ENCODE results near the gene CAPN5.

The CAPN5 gene

DNA sequence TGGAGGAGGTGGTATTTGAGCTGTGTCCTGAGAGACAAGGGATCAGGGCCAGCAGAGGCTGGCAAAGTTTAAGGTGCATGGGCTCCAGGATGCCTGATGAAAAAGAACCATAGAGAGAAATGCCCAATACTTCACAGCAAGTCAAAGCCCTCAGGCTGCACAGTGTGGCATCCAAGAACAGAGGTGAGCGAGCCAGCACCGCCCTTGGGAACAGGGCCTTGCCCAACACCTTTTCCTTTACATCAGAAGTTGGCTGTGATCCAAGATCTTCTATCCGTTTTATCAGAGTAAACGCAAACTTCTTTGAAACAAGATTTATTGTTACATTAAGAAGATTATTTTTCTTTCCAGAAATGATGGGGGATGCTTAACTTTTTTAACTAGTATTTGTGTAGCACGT, 31.2 kb upstream of the CAPN5 start:
- CTCF ChIA-PET, result interaction anchor here (1.2 to 3.9 kb wide), 6 partner anchors 10 to 117 kb away, joined by 3 to 24 read pairs (median 13); no protein-coding TSS in a partner anchor
- POLR2A ChIA-PET, result no interaction called here
- TF ChIP-seq, protein P1, sequence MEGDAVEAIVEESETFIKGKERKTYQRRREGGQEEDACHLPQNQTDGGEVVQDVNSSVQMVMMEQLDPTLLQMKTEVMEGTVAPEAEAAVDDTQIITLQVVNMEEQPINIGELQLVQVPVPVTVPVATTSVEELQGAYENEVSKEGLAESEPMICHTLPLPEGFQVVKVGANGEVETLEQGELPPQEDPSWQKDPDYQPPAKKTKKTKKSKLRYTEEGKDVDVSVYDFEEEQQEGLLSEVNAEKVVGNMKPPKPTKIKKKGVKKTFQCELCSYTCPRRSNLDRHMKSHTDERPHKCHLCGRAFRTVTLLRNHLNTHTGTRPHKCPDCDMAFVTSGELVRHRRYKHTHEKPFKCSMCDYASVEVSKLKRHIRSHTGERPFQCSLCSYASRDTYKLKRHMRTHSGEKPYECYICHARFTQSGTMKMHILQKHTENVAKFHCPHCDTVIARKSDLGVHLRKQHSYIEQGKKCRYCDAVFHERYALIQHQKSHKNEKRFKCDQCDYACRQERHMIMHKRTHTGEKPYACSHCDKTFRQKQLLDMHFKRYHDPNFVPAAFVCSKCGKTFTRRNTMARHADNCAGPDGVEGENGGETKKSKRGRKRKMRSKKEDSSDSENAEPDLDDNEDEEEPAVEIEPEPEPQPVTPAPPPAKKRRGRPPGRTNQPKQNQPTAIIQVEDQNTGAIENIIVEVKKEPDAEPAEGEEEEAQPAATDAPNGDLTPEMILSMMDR (IDR thresholded peaks at IDR 0.05; ENCODE audit: control extremely low read depth, extremely low read depth, low read depth, missing control alignments), result no peak
- no peak for DNase-seq (ENCODE audit: extremely low spot score)

DNA sequence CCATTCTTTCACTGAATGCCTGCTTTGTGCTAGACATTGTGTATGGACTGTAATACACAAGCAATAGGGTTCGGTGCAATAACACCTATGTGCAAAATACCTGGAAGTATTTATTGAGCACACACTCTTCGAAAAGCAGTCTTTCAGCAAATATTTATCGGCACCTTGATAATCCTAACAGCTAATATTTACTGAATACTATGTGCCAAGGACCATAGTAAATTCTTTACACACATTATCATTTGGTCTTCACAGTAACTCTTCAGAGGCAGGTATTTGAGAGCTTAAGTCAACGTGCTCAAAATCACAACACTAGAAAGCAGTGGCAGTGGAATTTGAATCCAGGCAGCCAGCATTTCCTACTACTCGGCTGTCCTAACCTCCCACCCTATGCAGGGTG, 30.4 kb upstream of the CAPN5 start:
- ChIA-PET CTCF (interaction anchor here (1.2 to 3.9 kb wide), 7 partner anchors 9 to 117 kb away, joined by 3 to 24 read pairs (median 8); no protein-coding TSS in a partner anchor), POLR2A (no interaction called here)
- no peak for DNase-seq (ENCODE audit: extremely low spot score)
- TF ChIP-seq, protein P1 (IDR thresholded peaks at IDR 0.05; ENCODE audit: control extremely low read depth, extremely low read depth, low read depth, missing control alignments), result no peak

DNA sequence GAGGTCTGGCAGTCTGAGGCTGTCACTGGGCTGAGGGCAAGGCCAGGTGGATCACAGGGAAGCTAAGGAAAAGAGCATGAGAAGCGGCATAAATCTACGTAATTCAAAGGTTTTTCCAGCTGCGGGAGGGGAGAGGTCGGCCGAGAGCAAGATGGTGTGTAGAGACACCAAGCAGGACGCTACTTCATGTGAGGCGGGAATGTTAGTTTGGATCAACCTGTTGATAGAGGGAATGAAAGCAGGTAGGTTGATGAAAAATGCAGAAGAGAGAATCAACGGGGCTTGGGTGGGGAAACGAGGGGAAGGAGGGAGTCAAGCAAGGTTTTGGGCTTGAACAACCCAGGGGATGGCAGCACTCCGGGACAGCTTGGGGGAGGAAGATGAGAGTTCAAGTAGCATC, 29.7 kb upstream of the CAPN5 start:
- POLR2A ChIA-PET, result no interaction called here
- CTCF ChIA-PET, result interaction anchor here (1.2 to 3.9 kb wide), 7 partner anchors 8 to 118 kb away, joined by 3 to 24 read pairs (median 8); no protein-coding TSS in a partner anchor
- TF ChIP-seq, protein P1 (IDR thresholded peaks at IDR 0.05; ENCODE audit: control extremely low read depth, extremely low read depth, low read depth, missing control alignments), result no peak
- no peak for DNase-seq (ENCODE audit: extremely low spot score)

DNA sequence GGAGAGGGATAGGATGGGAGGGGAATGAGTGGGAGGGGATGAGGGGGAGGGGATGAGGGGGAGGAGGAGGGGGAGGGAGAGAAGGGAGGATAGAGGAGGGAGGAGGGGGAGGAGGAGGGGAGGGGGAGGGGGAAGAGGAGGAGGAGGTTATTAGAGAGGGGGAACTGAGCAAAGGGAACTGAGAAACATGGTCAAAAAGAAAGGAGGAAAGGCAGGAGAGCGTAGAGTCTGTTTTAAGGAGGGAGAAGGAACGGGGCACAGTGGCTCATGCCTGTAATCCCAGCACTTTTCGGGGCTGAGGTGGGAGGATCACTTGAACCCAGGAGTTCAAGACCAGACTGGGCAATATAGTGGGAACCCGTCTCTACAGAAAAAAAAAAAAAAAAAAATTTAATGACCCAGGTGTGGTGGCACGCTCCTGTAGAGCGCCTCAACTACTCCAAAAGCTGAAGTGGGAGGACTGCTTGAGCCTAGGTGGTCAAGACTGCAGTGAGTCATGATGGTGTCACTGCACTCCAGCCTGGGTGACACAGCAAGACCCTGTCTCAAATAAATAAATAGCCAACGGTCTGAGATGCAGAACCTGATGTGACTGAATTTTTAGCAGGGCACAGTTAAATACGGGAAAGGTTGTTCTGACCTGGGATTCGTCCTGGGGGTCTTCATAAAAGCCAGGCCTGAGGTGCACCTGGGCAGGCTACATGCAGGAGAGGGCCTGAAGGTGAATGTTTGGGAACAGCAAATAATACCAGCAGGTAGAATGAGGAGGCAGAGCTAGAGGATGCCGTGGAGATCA, 28.5 kb upstream of the CAPN5 start:
- POLR2A ChIA-PET, result interaction anchor here (0.7 kb wide), 1 partner anchor 161 kb away, joined by 3 read pairs; no protein-coding TSS in a partner anchor

DNA sequence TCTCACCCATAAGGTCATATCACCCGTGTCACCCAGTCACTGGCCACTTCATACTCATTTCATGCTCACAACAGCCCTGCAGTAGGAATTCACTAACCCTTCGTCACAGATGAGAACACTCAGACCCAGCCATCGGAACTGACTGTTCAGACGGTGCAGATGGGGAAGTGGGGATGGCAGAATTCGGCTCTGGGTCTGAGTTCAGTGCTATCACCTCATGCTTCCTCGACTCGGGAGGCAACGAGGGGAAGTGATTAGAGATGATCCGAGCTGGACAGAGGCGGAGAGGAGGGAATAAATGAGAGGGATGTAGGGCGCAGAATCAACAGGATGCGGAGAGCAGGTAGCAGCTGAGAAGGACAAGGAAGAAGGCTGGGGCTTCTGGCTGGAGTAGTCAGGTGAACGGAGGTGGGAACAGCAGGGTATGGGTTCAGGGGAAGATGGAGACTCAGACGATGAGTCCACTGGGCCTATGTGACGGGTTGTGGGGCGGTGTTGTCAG, 27.9 kb upstream of the CAPN5 start:
- CTCF ChIA-PET, result interaction anchor here (1.0 to 3.7 kb wide), 7 partner anchors 12 to 121 kb away, joined by 3 to 18 read pairs (median 7); no protein-coding TSS in a partner anchor
- TF ChIP-seq, protein P1 (IDR thresholded peaks at IDR 0.05; ENCODE audit: control extremely low read depth, extremely low read depth, low read depth, missing control alignments), result no peak

More for the DNA sequence above, 28.5 kb upstream of the CAPN5 start:
- CTCF ChIA-PET, result interaction anchor here (1.6 to 3.7 kb wide), 6 partner anchors 10 to 120 kb away, joined by 3 to 21 read pairs (median 10); no protein-coding TSS in a partner anchor
- TF ChIP-seq, protein P1 (IDR thresholded peaks at IDR 0.05; ENCODE audit: control extremely low read depth, extremely low read depth, low read depth, missing control alignments), result no peak
- DNase-seq (ENCODE audit: extremely low spot score), result no peak

DNA sequence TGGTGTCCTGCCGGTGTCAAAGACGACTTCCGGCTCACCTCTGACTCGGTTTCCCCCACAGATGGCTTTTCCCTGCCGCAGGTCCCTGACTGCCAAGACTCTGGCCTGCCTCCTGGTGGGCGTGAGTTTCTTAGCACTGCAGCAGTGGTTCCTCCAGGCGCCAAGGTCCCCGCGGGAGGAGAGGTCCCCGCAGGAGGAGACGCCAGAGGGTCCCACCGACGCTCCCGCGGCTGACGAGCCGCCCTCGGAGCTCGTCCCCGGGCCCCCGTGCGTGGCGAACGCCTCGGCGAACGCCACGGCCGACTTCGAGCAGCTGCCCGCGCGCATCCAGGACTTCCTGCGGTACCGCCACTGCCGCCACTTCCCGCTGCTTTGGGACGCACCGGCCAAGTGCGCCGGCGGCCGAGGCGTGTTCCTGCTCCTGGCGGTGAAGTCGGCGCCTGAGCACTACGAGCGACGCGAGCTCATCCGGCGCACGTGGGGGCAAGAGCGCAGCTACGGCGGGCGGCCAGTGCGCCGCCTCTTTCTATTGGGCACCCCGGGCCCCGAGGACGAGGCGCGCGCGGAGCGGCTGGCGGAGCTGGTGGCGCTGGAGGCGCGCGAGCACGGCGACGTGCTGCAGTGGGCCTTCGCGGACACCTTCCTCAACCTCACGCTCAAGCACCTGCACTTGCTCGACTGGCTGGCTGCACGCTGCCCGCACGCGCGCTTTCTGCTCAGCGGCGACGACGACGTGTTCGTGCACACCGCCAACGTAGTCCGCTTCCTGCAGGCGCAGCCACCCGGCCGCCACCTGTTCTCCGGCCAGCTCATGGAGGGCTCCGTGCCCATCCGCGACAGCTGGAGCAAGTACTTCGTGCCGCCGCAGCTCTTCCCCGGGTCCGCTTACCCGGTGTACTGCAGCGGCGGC, 27.0 kb upstream of the CAPN5 start:
- TF ChIP-seq, protein P1 (IDR thresholded peaks at IDR 0.05; ENCODE audit: control extremely low read depth, extremely low read depth, low read depth, missing control alignments), result peak; percentile 58
- peak; percentile 49 for DNase-seq (ENCODE audit: extremely low spot score)
- ChIA-PET CTCF (interaction anchor here (0.9 to 3.7 kb wide), 8 partner anchors 11 to 121 kb away, joined by 3 to 18 read pairs (median 6); no protein-coding TSS in a partner anchor), POLR2A (no interaction called here)

More for the DNA sequence above, 27.9 kb upstream of the CAPN5 start:
- peak; percentile 44 for DNase-seq (ENCODE audit: extremely low spot score)
- POLR2A ChIA-PET, result no interaction called here

Data from GM10248 (cell line).